HG02938 (cell line): ENCODE results near the gene SLC1A2.

Experiments
- ATAC-seq: cut with Tn5 transposase; IDR thresholded peaks from one replicate; pipeline ENCODE4 v1.9.1; 2021; ENCODE audit warnings: mild to moderate bottlenecking, moderate library complexity; ENCODE audit not compliant: unreplicated experiment

The SLC1A2 gene

DNA sequence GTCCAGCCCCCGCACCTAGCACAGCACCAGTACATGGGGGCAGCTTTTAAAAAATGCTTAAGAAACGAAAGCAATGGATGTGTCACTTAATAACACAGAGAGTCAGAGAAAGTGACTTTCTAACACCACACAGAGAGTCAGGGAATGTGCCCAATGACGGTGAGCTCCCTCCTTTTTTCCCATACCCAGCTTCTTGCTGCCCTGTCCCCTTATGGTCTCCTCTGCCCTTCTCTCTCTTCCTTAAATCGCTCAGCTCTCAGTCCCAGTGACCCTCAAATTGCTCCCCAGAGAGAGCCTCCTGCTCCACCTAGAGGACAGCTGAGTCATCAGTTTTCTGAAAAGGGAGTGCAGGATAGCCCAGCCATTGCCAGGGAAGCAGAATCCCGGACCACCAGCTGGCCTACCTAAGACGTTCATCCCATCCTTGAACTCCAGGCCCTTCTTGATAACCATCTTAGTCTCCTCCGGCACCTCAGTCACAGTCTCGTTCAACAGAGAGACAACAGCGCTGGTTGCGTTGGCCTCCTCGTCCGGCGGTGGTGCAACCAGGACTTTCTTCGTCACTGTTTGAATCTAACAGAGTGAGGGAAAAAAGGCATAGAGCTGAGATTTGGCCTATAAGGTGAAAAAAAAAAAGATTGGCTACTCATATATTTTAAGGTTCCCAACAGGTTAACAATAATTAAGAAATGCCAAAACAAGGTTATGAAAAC is 113.5 kb downstream of the SLC1A2 start:
- ATAC-seq = peak; percentile 56

DNA sequence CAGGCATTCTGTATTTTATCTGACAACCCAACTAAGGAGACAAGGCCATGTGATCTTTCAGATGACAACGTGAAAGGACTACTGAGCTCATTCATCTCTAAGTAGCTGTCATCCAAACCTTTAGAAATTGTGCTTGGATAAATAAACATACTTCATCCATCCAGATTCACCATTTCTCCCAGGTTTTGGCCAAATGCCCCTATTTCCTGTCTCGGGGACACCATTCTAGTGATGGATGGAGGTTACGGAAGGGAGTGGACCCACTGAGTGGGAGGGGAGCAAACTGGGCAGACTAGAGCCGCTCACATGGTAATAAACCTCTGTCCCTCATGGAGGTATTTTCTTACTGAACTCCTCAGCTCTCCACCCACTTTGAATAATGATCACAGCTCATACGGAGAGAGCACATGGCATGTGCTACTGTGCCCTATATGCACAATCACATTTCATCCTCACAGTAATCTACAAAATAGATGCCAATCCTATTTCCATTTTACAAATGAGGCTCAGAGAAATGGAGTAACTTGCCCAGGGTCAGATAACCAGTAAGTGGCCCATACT is 114.4 kb downstream of the SLC1A2 start:
- no peak for ATAC-seq

DNA sequence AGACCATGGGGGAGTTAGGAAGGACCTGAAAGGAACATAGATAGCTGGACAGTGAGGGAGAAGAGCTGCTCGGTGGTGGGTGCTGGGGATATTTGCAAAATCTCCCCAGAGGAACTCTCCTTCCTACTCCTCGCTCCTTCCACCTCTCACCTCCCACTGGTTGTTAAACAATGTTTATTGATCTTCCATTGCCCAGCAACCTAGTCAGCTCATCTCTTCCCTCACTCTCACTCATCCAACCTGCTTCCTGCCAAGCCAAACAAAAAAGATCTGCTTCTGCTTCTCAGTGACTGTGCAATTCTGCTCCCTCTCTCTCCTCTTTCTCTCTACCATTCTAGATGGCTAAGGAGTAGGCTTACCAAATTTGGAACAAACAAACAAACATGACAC is 115.0 kb downstream of the SLC1A2 start:
- ATAC-seq = no peak

DNA sequence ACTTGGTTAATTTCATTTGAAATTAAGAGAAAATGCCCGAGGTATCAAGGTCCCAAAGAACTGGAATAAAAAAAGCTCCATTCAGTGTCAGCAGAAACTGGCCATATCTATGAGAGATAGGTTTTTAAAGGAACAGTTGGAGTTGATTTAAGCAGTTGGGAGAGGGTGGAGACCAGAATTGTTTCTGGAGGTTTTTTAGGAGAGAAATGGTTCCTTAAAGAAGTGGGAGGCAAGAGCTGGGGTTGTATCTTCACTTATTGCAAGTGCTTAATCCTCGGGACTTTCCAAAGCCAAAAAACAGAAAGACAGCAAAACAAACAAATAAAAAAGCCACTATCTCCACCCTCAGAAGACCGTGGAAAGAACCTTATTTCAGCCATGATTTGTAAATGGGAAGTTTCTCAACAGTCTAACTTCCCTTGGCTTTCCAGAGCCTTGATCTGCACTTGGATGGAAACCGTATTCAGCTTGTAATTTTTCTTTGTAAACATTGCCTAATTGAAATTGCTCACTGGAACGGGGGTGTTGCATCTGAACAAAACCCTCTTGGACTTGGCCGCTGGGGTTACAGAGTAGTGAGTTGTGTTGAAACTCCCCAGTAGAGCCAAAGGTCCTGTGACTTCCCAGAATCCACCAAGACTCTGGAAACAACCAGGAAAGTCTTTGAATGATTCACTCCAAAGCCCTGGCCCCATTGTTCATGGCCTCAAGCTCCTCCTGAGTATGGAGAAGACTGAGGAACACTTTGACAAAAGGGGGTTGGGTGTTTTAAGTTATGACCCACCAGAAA is 115.6 kb downstream of the SLC1A2 start:
- ATAC-seq = no peak

DNA sequence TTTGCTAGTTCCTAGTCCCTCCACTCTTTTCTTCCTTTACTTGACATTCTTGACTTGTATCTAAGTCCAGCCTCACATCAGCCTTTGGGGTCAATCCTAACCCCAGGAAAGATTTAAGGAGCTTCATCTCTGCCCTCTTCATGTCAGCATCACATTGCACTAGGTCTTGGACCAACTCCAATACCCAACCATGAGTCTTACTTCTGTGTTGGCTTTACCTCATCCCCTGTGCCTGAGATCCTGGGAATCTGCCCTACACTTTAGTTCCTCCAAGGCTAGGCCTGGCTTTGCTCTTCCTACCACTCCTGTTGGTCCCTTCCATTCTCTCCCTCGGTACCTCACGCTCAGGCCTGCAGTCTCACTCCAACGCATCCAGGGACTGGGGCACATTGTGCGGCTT is 117.0 kb downstream of the SLC1A2 start:
- no peak for ATAC-seq

DNA sequence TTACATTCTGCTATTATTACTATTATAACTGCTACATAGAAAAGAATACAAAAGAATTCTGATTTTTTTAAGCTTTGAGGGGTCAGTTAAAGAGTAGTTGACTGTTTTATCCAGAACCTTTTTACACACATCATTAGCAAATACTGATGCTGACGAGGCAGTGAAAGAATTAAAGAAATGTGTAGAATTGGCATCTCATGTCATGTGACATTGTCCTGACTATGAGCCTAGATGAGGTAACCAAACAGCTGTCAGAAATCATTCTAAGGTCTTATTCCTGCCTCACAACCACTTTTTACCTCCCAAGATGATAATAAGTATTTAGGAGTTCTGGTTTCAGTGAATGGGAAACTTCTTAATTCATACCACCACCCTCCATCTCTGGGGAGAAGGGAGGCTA is 121.0 kb downstream of the SLC1A2 start:
- ATAC-seq = no peak

DNA sequence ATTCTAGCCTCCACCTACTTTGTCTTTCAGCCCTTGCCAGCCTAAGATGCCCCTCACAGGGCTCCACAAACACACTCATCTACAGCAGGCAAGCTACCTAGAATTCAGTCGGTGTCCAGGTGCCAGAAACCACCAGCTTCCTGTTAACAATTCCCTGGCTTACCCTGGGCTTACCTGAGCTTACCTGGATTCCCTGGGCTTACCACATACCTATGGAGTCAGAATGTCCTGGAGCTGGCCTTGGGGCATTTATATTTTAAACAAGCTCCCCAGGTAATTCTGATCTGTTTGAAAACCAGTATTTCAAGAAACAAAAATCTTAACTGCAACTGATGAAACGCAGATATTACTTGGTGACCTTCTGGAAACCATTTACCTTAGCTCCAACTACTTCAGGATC is 123.6 kb downstream of the SLC1A2 start:
- ATAC-seq = no peak

DNA sequence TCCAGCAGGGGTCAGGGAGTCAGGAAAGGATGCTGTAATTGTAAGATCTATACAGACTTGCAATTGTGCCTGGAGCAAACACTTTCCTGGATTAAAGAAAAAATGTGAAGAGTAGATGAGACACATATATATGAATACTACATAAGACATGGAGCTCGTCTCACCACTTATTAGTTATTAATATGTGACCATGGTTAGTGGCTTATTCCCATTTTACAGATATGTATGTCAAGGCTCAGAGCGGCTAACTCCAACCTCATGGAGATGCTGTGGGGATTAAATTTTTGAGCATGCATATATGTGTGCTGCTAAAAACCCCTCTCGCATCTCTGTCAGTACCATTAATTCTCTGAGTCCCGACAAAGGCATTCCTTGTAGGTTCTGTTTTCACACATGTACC is 125.7 kb downstream of the SLC1A2 start:
- ATAC-seq = no peak

DNA sequence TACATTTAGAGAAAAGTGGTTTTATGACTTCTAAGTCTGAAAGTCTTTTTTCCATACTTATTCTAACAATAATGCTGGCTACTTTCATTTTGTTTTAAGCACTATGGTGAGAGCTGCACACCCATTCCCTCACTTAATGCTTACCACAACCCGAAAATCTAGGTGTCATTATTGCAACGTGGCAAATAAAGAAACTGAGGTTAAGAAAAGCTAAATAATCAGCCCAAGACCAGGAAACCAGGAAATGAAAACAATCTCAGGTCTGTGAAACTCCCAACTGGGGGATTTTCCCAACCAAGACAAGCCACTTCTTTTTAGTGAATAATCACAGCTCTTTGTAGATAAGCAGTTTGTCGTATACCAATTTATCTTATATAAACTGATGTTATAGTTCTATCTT is 126.3 kb downstream of the SLC1A2 start:
- no peak for ATAC-seq

DNA sequence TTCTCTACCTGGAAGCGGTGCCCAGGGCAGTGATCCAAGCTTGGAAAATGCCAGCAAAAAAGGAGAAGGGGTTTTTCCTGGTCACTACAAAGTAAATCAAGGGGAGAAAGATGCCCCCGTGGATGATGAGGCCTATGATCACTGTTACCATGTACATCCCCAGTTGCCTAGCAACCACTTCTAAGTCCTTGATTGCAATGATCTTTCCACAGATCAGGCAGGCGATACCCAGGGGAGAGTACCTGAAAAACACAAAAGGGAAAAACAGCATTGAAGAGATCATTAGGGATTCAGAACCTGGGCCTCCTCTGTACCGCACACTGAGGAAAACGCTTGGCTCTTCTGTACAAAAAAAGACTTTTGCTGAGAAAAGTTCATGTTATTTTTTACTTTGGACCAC is 127.1 kb downstream of the SLC1A2 start:
- no peak for ATAC-seq

DNA sequence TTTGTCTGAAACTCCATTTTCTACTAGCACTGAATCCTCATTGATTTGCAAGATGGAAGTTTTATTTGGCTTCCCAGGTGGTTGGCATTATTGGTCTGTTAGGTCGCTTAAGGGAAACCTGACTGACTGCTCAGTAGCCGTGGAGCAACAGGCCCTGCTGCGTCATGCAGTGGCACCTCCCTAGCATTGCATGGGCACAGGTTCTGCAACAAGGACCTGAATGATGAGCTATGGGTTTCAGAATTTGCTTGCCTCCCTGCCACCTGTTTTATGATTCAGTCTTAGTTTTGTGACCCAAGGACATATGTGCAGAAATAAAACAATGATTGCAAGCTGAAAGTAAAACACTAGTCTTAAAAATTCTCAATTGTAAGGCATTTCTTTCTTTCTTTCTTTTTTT is 128.5 kb downstream of the SLC1A2 start:
- no peak for ATAC-seq

DNA sequence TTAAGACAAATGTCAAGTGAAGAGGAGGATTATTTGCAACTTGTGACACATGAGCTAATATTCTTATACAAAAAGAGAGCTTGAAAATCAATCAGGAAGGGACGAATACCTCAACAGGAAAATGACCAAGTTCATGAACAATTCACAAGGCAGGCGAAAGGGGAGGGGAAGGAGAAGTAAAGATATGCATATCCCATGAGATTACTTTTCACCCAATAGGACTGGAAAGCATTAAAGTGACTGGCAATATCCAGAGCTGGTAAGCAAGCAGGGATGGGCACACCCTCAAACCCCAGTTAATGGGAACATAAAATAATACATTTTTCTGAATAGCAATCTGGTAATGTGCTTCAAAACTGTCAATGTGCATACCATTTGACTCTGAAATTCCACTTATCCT is 129.5 kb downstream of the SLC1A2 start:
- no peak for ATAC-seq

DNA sequence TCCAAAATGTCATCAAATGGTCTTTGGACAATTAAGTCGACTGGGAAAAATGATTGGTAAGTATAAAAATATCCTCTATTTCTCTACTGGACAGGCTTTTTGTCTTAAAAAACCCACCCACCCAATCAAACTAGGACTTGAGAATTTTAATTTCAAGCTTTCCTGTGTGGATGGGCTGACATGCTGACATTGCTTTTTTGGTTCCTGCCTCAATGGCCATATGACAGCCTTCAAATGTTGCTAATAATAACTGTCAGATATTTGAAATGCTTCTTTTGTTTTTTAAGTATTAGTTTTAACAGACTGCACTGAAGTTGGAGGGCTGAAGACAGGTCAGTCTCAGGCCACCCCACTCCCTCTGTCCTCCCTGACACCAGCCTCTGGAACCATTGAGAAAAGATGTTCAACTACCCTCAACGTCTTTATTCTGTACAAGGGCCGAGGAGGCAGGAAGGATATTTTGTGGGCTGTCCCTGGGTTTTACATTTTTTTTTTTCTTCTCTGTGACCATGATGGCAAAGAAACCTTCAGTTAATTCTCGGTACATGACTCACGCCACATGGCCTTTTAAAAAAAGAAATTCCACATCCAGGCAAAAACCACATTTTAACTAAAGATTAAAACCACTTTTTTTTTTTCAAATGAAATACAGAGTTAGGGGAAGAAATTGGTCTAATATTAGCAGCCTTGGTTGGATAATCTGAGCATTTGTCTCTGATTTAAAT is 130.4 kb downstream of the SLC1A2 start:
- ATAC-seq = no peak

DNA sequence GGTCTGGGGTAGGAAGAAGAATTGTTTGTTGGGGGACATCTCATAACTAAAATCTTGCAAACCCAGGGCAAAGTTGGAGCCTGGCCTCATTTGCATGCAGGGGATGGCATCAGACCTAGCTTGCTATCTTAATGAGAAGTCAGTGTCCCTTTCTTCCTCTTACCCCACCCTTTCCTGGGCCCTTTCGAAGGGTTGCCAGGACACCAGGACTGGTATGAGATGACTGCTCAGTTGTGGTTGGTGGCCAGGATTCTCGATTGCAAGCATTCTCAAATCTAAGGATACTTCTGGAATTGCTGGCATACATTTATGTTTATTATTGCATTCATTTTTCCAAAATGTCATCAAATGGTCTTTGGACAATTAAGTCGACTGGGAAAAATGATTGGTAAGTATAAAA is 131.0 kb downstream of the SLC1A2 start:
- no peak for ATAC-seq

DNA sequence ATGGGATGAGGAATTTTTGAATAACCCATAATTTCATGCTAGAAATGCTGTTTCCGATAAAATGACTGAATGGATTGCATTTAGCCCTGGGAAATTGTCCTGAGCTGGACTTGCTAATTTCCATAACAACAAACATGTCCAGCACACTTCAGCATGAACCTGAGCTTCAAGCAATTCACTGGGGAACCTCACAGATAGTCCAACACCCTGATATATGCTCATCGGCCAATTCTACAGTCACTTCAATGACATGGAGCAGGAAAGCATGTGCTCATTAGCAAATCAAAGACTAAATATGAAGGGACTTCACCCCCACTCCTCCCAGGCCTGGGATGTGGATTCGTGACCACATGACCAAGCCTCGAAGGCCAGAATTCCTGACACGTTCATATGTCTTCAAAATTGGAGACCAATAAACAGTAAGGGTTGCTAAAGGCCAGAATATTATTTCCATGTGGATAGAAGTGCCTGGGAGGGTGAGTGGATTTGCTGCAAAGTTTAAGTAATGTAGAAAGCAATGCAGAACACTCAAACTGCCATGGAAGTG is 131.9 kb downstream of the SLC1A2 start:
- ATAC-seq = no peak

DNA sequence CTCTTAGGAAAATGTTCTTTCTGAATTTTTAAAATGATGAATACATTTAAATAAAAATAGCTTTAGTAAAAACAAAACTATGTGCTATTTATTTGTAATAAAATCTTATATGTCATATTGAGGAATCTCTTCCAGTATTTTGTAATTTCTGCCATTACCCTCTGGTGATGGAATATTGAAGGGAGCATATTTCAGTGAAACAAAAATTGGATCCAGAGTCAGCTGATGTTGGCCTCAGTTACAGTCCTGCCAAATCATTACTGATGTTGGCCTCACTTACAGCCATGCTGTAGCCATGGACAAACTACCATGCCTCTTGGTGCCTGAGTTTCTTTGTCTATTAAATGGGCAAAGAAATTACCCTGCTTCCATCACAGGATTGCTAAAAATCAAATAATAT is 133.2 kb downstream of the SLC1A2 start:
- ATAC-seq = no peak

DNA sequence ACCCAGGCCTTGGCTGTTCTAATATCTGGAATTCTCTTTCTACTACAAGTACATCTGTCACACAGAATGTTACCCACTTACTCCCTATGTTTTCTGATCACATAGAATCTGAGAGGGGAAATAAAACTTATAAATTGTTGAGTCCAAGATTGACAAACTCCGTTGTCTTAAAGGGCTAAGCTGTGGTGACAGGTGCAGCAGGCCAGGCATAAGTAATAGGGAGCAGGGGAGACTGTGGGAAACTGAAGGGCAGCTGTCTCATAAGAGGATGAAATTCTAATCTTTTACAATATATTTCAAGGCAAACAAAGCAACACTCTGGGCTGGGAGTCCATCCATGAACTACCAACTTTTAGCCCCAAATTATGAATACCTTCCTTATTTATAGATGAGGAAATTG is 133.9 kb downstream of the SLC1A2 start:
- no peak for ATAC-seq

DNA sequence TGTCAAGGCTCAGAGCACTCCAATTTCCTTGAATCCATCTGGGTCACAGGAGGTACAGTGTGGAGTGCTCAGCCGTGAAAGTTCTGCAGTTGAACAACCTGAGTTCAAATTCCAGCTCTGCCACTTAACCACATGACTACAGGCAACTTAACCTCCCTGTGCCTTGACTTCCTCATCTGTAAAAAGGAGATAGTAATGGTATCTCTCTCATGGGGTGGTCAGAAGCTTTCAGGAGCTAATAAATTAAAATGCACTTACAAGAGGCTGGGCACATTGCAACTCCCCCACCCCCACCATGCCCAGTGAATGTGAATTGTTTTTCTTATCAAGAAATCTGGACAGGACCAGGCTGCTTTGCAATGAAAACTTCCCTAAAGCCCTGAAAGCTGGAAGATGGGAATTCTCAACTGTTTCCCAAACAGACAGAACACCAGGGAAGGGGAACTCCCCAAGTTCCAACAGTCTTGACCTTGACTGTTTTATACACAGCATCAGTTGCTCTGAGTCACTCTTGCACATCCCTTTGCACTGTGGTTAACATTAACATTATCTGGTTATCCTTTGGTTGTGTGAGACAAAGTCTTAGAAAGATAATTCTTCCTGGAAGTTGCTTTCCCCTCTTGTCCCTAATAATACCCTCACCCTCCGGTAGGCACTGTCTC is 137.0 kb downstream of the SLC1A2 start:
- no peak for ATAC-seq

DNA sequence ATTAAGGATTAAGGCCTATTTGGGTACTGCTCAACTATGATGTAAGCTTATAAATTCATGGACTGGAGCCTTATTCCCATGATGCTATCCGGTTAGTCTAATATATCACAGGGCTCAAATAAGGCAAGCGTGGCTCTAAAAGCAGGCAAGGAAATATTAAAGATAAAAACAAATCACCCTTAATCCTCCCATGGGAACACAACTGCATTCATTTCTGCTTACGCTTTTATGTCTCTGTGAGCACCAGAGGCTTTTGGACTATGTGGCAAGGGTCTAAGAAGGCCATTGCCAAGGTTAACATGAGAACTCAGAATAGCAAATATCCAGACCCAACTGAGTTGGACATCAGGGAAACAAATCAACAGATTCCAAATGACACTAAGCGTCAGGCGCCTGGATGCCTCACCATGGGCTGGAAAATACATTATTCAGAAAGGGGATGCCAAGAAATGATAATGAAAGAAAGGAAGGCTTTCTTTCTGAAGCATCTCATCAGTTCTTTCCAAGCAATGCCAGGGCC is 138.1 kb downstream of the SLC1A2 start:
- ATAC-seq = no peak

DNA sequence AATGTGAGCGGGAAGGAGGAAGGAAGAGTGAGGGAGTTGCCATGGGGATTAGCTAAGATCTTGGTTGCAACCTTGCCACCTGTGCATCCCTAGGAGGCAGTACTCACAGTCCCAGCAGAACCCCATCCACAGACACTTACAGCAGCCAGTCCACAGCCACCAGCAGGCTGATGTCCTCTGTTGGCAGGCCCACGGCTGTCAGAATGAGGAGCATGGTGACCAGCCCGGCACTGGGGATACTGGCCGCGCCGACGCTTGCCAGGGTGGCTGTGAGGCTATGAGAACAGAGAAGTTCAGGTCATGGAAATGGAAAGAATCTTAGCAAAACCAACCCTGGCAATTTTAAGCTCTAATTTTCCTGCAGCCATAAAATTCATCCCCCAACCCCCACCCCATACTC is 138.6 kb downstream of the SLC1A2 start:
- no peak for ATAC-seq

DNA sequence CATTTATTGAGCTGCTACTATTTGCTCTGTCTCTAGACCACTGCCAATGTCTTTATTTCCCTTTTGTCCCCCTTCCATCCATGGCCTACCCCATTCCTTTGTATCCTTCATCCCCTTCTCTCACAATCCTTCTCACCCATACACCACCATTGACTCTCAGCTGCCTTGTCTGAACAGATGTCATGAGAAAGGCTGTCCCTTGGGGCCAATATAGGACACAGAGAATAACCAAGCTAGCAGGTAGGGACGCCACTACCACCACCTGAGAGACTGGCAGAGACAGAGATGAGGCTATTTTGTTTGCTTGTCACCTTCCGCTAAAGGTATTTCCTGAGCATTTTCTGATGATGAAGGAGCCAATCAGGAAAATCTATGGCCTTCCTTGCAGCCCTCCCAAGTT is 141.5 kb downstream of the SLC1A2 start:
- no peak for ATAC-seq
